Keratinocyte (primary cell): ENCODE measurements around the gene TAF5. TPM values are rescaled to one million over a fixed set of nuclear protein-coding genes. Genes with fewer than 3 reads are reported as not detected.

Source experiments
- DNase-seq: peaks from one replicate; pipeline ENCODE4 v3.0.0-alpha.2; 2011; ENCODE audit warnings: low read depth, missing footprints, low spot score
- FAIRE-seq: peaks from 2 replicates; lab custom pipeline; 2011; peaks lifted over from hg19 to GRCh38; lab: Jason Lieb, UNC
- H2AFZ ChIP-seq: 2 replicates; pipeline ENCODE4 v1.6.0; 2012; ENCODE audit warnings: low read length, control low read depth, inconsistent platforms; ENCODE audit not compliant: control insufficient read depth
- H3K27ac ChIP-seq: 2 replicates; pipeline ENCODE4 v1.5.1; 2011; ENCODE audit warnings: low read length; ENCODE audit not compliant: control insufficient read depth, insufficient read depth
- H3K27me3 ChIP-seq: 3 replicates; pipeline ENCODE4 v1.6.0; 2011; ENCODE audit warnings: low read length; ENCODE audit not compliant: control insufficient read depth, insufficient read depth; ENCODE audit errors: extremely low read depth
- H3K36me3 ChIP-seq, 2 experiments: 2 replicates in 1 of 2; 3 replicates in 1 of 2; pipeline ENCODE4 v1.5.1; 2011; ENCODE audit warnings: low read length in 2 of 2, mild to moderate bottlenecking in 1 of 2; ENCODE audit not compliant: control insufficient read depth in 2 of 2, insufficient read depth in 2 of 2; ENCODE audit errors: extremely low read depth in 1 of 2
- H3K4me1 ChIP-seq: 3 replicates; pipeline ENCODE4 v1.5.1; 2011; ENCODE audit warnings: low read length; ENCODE audit not compliant: control insufficient read depth, insufficient read depth; ENCODE audit errors: extremely low read depth
- H3K4me2 ChIP-seq: 3 replicates; pipeline ENCODE4 v1.6.0; 2011; ENCODE audit warnings: low read depth, low read length; ENCODE audit not compliant: control insufficient read depth, insufficient read depth; ENCODE audit errors: extremely low read depth
- H3K4me3 ChIP-seq, 3 experiments: fragments of 200-600 bp in 1 of 3; sonication (generic) in 1 of 3; 2 replicates in 2 of 3; 3 replicates in 1 of 3; pipeline ENCODE4 v1.5.1; 2011 to 2016; ENCODE audit warnings: low read length in 3 of 3, mild to moderate bottlenecking in 3 of 3, control low read depth in 2 of 3, inconsistent platforms in 1 of 3, low read depth in 1 of 3, mixed read lengths in 1 of 3, mixed run types in 1 of 3, moderate library complexity in 1 of 3; ENCODE audit not compliant: control insufficient read depth in 2 of 3, insufficient read depth in 2 of 3; ENCODE audit errors: extremely low read depth in 1 of 3
- H3K79me2 ChIP-seq: 2 replicates; pipeline ENCODE4 v1.6.0; 2012; ENCODE audit warnings: low read length; ENCODE audit not compliant: control insufficient read depth, insufficient read depth
- H3K9ac ChIP-seq: 3 replicates; pipeline ENCODE4 v1.6.0; 2011; ENCODE audit warnings: low read length; ENCODE audit not compliant: control insufficient read depth, insufficient read depth; ENCODE audit errors: extremely low read depth
- H3K9me1 ChIP-seq: 3 replicates; pipeline ENCODE4 v1.6.0; 2011; ENCODE audit warnings: low read length; ENCODE audit not compliant: control insufficient read depth, insufficient read depth; ENCODE audit errors: extremely low read depth
- H3K9me3 ChIP-seq: 2 replicates; pipeline ENCODE4 v1.5.1; 2012; ENCODE audit warnings: low read depth, low read length; ENCODE audit not compliant: control insufficient read depth
- H4K20me1 ChIP-seq: 3 replicates; pipeline ENCODE4 v1.6.0; 2011; ENCODE audit warnings: low read length; ENCODE audit not compliant: control insufficient read depth, insufficient read depth; ENCODE audit errors: extremely low read depth
- EZH2 ChIP-seq: IDR thresholded peaks from one replicate; pipeline ENCODE4 v1.6.1; 2012; ENCODE audit warnings: inconsistent platforms, mild to moderate bottlenecking, low read length, moderate library complexity
- dilution Hi-C: fragments of 300-500 bp; cut with MboI; formaldehyde crosslinking; loops from one replicate; pipeline ENCODE4 v1.7.0; 2020; ENCODE audit warnings: low sequenced_read_pairs; ENCODE audit not compliant: extremely low pct_ligation_motif_present
- polyA plus RNA-seq, 5 experiments: library from polyadenylated mRNA; depleted of rRNA in 3 of 5; stranded (reverse) in 3 of 5; stranded (forward) in 1 of 5; unstranded in 1 of 5; fragments of >200 nt; gene quantifications; 1 replicate in 1 of 5; 2 replicates in 3 of 5; 3 replicates in 1 of 5; pipeline versions ENCODE4 v1.2.1 to v1.2.3, GENCODE V29; 2011 to 2012; ENCODE audit warnings: missing spikeins in 2 of 5, low read depth in 1 of 5, low replicate concordance in 1 of 5
- TF ChIP-seq, protein P1 (sequence below), 3 experiments: IDR thresholded peaks in 1 of 3; conservative IDR thresholded peaks in 1 of 3; optimal IDR thresholded peaks in 1 of 3; 2 replicates in 2 of 3; 3 replicates in 1 of 3; pipeline versions ENCODE3 to v1.5.1; 2011; ENCODE audit warnings: low read length in 3 of 3, mild to moderate bottlenecking in 3 of 3, moderate library complexity in 2 of 3, control low read depth in 1 of 3, inconsistent platforms in 1 of 3; ENCODE audit not compliant: insufficient read depth in 2 of 3; ENCODE audit errors: extremely low read depth in 1 of 3

Gene TAF5
- polyA plus RNA-seq, 1 donor (not counting 4 experiments of a cell fraction or from before 2014, with no cell fraction given): 4.4 TPM

DNA sequence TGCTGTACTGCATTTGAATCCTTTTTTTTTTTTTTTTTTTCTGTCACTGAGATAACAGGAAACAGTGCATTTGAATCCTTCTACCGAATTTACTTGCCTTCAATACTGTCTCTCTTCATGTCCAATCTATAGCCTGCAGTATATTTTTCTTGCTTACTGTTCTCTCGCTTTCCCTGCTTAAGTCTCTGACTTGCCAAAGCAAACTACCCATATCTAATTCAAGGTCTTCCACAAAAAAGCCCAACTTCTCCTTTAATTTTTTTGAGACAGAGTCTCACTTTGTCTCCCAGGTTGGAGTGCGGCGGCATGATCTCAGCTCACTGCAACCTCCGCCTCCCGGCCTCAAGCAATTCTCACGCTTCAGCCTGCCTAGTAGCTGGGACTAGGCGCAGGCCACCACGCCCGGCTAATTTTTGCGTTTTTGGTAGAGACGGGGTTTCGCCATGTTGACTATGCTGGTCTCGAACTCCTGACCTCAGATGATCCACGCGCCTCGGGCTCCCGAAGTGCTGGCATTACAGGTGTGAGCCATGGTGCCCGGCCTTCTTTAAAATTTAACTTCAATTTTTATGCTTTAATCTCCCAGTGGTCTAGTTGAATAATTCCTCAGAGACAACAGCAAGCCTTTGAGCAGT is 29.5 kb downstream of the TAF5 start:
- DNase-seq: no peak

DNA sequence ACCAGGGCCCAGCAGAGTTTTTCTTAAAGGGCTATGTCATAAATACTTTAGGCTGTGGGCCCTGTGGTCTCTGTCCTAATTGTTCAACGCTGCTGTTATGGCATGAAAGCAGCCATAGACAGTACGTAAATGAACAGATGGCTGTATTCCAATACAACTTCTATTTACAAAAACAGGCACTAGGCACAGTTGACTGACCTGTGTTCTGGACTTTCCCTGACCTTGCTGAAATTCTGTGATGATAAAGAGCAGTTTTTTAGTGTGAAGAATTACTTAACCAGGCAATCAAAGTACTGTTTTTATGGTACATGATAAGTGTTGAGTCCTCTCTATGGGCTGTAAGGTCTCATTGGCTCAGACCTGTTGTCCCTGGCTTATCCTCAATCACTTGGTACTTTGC is 45.8 kb downstream of the TAF5 start:
- Histone ChIP-seq H3K27me3 (no peaks in the 10 kb centered on the region), H2AFZ (no peak overlapping the region), H3K4me1 (no peaks in the 10 kb centered on the region), H3K4me3 (no peak overlapping the region), H3K27ac (no peak overlapping the region), H3K9me3 (no peaks in the 10 kb centered on the region), H4K20me1 (no peaks in the 10 kb centered on the region), H3K36me3 (peaks cover 67 to 71% of the 10 kb centered on the region in 2 experiments), H3K4me2 (no peak overlapping the region), H3K9ac (no peak overlapping the region), H3K79me2 (no peaks in the 10 kb centered on the region), H3K9me1 (no peaks in the 10 kb centered on the region)
- dilution Hi-C loops: no loop called here
- no peak for FAIRE-seq
- TF ChIP-seq, protein P1, sequence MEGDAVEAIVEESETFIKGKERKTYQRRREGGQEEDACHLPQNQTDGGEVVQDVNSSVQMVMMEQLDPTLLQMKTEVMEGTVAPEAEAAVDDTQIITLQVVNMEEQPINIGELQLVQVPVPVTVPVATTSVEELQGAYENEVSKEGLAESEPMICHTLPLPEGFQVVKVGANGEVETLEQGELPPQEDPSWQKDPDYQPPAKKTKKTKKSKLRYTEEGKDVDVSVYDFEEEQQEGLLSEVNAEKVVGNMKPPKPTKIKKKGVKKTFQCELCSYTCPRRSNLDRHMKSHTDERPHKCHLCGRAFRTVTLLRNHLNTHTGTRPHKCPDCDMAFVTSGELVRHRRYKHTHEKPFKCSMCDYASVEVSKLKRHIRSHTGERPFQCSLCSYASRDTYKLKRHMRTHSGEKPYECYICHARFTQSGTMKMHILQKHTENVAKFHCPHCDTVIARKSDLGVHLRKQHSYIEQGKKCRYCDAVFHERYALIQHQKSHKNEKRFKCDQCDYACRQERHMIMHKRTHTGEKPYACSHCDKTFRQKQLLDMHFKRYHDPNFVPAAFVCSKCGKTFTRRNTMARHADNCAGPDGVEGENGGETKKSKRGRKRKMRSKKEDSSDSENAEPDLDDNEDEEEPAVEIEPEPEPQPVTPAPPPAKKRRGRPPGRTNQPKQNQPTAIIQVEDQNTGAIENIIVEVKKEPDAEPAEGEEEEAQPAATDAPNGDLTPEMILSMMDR (optimal IDR thresholded peaks at IDR 0.05 in 1 of 3, IDR thresholded peaks at IDR 0.05 in 1 of 3, conservative IDR thresholded peaks at IDR 0.05 in 1 of 3; ENCODE audit: extremely low read depth in 1 of 3, insufficient read depth in 2 of 3, low read length in 3 of 3): no peak
- no peak for TF ChIP-seq EZH2
- DNase-seq: no peak

More for the DNA sequence above, 29.5 kb downstream of the TAF5 start:
- TF ChIP-seq, protein P1 (optimal IDR thresholded peaks at IDR 0.05 in 1 of 3, IDR thresholded peaks at IDR 0.05 in 1 of 3, conservative IDR thresholded peaks at IDR 0.05 in 1 of 3; ENCODE audit: extremely low read depth in 1 of 3, insufficient read depth in 2 of 3, low read length in 3 of 3): no peak
- no peak for TF ChIP-seq EZH2
- H3K79me2 ChIP-seq: peaks cover 78% of the 10 kb centered on the region
- peaks cover 18 to 27% of the 10 kb centered on the region in 2 experiments for H3K36me3 ChIP-seq
- H2AFZ ChIP-seq: peak overlapping the region; percentile 96
- H3K4me2 ChIP-seq: peak overlapping the region; percentile 92
- peak overlapping the region; percentile 90 for H3K9ac ChIP-seq
- peak overlapping the region; percentile 84 for H3K27ac ChIP-seq
- no peaks in the 10 kb centered on the region for H3K27me3 ChIP-seq
- H3K9me3 ChIP-seq: no peaks in the 10 kb centered on the region
- dilution Hi-C loops: no loop called here
- peaks cover 17% of the 10 kb centered on the region for H3K4me1 ChIP-seq
- no peaks in the 10 kb centered on the region for H4K20me1 ChIP-seq
- peak overlapping the region; percentile 65 to 98 (median 93) for H3K4me3 ChIP-seq
- no peaks in the 10 kb centered on the region for H3K9me1 ChIP-seq
- FAIRE-seq: no peak
